K562 (cell line): ENCODE results near the gene FLRT1.

Experiments
- NFRKB ChIP-seq: fragments of 450-650 bp; IDR thresholded peaks from 2 replicates; pipeline ENCODE4 v1.6.1; 2016; ENCODE audit warnings: low read depth
- TF ChIP-seq, protein P1 (sequence below), 3 experiments: IDR thresholded peaks in 2 of 3; conservative IDR thresholded peaks in 1 of 3; 2 replicates each; pipeline ENCODE4 v1.5.1; 2011 to 2012; ENCODE audit warnings: low read length in 3 of 3, mild to moderate bottlenecking in 3 of 3, control low read depth in 2 of 3, improper control_type of control experiment in 1 of 3, inconsistent platforms in 1 of 3, low read depth in 1 of 3, mixed read lengths in 1 of 3, moderate library complexity in 1 of 3; ENCODE audit not compliant: insufficient read depth in 2 of 3

DNA sequence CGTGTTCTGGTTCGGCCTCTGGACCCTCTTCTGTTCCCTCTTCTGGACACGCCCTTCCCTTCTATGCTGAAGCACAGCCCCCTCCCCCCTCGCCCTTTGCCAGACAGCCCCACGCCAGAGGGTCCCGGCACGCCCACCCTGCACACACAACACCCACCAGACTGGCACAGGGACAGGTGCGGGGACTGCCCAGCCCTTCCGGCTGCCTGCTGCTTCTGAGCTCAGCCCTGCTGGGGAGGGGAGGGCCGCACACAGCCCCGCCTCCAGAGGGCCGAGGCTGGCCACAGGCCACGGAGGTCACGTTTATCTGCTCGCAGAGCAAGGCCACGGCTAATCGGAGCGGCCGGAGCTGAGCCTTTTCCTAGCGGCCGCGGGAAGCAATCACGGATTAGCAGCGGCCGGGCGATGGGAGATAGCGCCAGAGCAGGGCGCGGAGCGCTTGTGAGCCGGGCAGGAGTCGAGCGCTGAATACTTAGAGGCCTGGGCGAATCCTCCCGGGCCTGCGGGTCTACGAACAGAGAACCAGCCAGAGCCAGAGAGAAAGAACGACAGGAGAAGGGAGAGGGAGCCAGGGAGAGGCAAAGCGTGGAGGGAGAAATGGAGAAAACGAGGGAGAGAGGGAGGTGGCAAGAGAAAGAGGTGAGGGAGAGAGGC is 28.0 kb upstream of the FLRT1 start:
- TF ChIP-seq, protein P1, sequence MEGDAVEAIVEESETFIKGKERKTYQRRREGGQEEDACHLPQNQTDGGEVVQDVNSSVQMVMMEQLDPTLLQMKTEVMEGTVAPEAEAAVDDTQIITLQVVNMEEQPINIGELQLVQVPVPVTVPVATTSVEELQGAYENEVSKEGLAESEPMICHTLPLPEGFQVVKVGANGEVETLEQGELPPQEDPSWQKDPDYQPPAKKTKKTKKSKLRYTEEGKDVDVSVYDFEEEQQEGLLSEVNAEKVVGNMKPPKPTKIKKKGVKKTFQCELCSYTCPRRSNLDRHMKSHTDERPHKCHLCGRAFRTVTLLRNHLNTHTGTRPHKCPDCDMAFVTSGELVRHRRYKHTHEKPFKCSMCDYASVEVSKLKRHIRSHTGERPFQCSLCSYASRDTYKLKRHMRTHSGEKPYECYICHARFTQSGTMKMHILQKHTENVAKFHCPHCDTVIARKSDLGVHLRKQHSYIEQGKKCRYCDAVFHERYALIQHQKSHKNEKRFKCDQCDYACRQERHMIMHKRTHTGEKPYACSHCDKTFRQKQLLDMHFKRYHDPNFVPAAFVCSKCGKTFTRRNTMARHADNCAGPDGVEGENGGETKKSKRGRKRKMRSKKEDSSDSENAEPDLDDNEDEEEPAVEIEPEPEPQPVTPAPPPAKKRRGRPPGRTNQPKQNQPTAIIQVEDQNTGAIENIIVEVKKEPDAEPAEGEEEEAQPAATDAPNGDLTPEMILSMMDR (IDR thresholded peaks at IDR 0.05 in 2 of 3, conservative IDR thresholded peaks at IDR 0.05 in 1 of 3; ENCODE audit: insufficient read depth in 2 of 3, low read depth in 1 of 3, low read length in 3 of 3): peak; percentile 46 to 60 (median 47)
- TF ChIP-seq NFRKB: no peak
